ENCODE measurements around the gene SLCO2B1.
"Not testable (repeated sequence)": the region's sequence is repeated elsewhere in the genome, so short reads cannot be mapped to it uniquely, and the experiment has no call there.

SLCO2B1 gene, protein sequence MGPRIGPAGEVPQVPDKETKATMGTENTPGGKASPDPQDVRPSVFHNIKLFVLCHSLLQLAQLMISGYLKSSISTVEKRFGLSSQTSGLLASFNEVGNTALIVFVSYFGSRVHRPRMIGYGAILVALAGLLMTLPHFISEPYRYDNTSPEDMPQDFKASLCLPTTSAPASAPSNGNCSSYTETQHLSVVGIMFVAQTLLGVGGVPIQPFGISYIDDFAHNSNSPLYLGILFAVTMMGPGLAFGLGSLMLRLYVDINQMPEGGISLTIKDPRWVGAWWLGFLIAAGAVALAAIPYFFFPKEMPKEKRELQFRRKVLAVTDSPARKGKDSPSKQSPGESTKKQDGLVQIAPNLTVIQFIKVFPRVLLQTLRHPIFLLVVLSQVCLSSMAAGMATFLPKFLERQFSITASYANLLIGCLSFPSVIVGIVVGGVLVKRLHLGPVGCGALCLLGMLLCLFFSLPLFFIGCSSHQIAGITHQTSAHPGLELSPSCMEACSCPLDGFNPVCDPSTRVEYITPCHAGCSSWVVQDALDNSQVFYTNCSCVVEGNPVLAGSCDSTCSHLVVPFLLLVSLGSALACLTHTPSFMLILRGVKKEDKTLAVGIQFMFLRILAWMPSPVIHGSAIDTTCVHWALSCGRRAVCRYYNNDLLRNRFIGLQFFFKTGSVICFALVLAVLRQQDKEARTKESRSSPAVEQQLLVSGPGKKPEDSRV

DNA sequence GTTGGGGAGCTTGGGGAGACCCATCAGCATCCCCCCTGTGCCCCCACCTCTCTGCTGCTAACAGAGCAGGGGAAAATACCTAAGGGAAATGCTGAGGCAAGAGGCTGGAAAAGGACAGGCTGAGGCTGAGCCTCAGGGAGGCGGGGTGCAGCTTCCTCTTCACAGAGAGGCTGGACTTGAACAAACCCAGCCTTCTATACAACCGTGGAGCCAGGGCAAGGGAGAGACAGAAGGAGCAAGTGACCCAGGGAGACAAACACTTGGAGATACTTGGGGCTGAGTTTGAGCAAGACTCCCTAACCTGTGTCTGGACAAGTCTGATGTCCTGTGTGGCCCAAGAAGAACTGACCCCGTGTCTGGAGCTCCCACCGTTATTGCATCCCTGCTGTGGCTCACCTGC lies at the start of gene SLCO2B1:
Gene SLCO2B1 (plus strand): TSS at position 229 of the 400 bp plus-strand sequence. CDS start 275 bp downstream, outside the sequence.
- no peak for DNase-seq (ENCODE audit: low read depth)

DNA sequence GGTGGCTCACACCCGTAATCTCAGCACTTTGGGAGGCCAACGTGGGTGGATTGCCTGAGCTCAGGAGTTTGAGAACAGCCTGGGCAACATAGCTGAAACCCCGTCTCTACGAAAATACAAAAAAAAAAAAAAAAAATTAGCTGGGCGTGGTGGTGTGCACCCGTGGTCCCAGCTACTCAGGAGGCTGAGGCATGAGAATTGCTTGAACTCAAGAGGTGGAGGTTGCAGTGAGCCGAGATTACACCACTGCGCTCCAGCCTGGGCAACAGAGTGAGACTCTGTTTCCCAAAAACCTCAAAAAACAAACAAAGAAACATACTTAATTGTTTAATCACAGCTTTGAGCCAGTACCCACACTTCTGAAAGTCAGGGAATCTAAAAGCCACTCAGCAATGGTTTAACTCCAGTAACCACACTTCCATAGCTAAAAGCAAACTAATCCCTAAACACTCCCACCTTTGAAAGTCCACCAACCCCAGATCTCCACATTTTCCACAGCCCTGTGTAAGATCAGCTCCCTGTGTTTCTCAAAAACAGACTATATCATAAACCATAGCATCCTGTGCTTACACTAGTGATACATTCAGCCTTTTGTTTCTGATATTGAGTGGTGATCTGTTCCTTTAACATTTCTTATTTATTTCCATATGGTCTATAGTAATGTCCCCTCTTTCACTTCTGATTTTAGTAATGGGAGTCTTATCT lies 49.3 kb upstream of the SLCO2B1 start:
- DNase-seq (ENCODE audit: low read depth): no peak

DNA sequence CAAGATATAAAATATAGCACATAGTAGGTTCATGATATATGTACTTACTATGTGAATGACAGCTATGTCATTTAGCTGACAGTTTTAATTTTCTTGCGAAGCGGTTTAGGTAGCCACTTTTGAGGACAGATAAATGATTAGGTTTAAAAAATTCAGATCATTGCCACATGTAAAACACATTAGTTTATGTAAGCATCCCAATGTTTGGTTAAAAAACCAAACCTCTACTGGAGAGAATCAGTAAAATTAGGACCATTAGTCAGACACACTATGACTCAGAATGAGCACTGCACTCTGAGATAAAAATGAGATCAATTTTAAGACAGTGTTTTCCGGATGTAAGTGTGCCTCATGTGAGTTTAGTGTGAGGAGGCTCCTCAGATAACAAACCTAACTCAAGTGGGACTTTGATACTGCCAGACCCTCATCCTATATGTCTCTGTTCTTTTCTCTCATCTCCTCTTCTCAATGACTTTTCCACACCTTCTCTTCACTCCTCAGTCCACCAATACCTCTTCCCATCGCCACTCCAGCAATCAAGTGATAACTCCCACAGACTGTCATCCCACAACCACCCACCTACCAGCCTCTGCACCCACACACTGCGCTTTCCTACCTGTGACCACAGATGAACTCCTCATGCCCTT lies 47.4 kb upstream of the SLCO2B1 start:
- DNase-seq (ENCODE audit: low read depth): no peak

DNA sequence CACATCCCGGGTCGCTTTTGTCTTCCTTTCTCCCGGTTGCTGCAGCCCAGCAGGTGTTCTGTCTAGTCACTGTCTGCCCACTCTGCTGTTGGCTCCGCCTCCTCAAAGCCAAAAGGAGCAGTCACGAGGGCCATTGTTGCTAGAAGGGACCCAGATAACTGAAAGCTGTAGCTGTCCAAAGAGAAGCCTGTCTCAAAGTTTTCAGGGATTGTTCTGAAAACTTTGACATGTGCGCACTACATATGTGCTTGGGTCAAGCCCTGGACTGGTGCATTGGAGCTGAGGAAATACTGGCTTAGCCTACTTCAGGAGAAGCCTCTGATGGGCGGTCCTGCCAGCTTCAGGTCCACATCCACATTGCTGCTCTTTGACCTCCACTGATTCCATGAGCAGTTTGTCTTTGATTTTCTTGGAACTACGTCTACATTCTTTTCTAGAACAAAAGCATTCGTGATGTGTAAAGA lies 45.4 kb upstream of the SLCO2B1 start:
- no peak for DNase-seq (ENCODE audit: low read depth)

DNA sequence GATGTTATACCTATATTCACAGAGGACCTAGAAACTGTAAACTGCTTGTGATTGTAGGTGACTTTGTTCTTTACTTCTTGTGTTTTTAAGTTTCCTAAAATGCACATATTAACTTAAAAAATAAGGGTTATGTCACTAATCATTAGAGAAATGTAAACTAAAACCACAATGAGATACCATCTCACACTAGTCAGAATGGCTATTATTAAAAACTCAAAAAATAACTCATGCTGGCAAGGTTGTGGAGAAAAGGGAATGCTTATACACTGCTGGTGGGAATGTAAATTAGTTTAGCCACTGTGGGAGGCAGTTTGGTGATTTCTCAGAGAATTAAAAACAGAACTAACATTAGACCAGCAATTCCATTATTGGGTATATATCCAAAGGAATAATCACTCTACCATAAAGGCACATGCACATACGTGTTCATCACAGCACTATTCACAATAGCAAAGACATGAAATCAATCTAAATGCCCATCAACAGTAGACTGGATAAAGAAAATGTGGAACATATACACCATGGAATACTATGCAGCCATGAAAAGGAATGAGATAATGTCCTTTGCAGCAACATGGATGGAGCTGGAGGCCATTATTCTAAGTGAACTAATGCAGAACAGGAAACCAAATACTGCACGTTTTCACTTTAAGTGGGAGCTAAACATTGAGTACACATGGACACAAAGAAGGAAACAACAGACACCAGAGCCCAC lies 44.8 kb upstream of the SLCO2B1 start:
- not testable (repeated sequence) for DNase-seq (ENCODE audit: low read depth)

DNA sequence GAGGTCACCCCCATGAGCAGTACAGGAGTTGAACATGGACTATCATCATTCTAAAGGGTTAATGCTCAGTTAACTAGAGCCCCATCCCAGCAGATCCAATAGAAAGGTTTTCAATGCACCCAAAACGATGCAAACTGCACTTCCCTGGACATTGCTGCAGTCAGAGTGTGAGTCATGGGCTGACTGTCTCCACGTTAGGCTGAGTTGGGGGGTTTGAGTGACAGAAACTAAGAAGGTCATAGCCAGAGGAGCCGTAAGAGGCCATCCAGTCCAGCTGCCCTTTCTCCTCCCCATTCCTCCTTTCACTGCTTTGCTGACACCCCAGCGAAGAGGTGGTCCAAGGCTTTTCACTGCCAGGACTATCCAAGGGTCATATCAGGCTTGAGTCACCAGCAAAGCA lies 43.7 kb upstream of the SLCO2B1 start:
- DNase-seq (ENCODE audit: low read depth): no peak

DNA sequence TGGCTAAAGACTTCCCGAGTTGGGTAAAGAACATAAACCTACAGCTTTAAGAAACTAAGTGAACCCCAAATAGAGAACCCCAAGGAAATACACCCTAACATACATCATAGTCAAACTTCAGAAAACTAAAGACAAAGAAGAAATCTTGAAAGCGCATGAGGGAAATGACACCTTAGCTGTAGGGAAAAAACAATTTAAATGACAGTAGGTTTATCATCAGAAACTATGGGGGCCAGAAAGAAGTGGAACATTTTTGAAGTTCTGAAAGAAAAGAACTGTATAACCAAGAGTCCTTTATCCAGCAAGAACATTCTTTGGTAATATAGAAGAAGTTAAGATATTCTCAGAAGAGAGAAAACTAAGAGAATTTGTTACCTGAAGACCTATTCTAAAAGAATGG lies 38.7 kb upstream of the SLCO2B1 start:
- no peak for DNase-seq (ENCODE audit: low read depth)

DNA sequence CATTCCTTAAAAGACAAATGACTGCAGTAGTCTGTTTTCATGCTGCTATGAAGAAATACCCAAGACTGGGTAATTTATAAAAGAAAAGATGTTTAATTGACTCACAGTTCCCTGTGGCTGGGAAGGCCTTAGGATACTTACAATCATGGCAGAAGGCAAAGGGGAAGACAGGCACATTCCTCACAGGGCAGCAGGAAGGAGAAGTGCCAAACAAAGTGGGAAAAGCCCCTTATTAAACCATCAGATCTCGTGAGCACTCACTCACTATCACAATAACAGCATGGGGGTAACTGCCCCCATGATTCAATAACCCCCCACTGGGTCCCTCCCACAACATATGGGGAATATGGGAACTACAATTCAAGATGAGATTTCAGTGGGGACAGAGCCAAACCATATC lies 37.9 kb upstream of the SLCO2B1 start:
- no peak for DNase-seq (ENCODE audit: low read depth)

DNA sequence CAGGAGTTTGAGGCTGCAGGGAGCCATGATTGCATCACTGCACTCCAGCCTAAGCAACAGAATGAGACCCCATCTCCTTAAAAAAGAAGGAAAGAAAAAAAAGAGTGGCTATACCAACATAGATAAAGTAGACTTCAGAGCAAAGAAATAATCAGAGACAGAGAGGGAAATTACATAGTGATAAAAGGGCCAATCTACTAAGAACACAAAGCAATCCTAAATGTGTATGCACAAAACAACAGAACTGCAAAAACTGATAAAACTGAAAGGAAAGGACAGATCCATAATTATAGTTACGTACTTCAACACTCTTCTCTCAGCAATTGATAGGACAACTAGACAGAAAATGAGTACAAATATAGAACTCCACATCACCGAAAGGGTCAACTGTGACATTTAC lies 36.4 kb upstream of the SLCO2B1 start:
- no peak for DNase-seq (ENCODE audit: low read depth)

DNA sequence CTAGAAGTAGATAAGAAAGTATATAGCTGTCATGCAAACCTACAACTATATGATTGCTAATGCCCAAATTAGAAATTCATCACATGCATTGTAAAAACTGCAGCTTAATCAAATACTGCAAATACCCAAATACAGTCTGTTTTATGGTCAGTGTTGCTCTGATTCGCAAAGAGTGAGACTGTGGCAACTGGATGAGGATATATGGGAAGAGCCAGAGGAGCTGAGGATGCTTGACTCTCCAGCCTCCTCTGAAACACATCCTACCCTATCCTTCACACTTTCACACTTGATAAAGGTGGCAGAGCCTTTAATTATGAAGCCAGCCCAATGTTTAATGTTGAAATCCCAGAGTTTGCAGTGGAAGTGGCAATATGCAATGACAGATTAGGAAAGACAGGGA lies 32.3 kb upstream of the SLCO2B1 start:
- DNase-seq (ENCODE audit: low read depth): no peak

DNA sequence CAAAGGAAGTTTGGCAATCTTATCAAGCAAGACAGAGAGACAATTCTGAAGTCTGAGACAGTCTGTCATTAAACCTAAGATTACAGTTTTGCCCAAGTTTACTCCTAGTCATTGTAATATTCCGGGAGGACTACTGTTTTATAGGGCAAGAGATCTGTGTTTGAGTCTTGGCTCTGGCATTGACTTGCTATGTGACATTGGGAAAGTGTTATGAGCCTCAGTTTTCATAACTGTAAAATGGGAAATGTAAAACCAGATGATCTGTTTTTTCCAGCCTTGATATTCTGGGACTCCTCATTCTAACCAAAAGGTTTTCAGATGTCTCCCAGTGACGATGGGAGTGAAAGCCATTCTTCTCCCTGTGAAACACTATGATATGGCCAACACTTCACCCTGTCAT lies 24.3 kb upstream of the SLCO2B1 start:
- DNase-seq (ENCODE audit: low read depth): no peak

DNA sequence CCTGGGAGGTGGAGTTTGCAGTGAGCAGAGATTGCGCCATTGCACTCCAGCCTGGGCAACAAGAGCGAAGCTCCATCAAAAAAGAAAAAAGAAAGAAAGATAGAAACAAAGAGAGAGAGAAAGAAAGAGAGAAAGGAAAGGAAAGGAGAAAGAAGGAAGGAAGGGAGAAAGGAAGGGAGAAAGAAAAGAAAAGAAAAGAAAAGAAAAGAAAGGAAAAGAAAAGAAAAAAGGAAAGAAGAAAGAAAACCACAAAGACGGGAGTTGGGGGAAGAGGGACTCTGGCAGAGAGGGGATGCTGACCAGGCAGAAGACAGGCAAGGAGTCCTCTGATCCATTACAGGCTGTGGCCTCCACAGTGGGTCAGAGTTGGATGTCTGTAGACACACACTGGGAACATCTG lies 18.8 kb upstream of the SLCO2B1 start:
- no peak for DNase-seq (ENCODE audit: low read depth)

DNA sequence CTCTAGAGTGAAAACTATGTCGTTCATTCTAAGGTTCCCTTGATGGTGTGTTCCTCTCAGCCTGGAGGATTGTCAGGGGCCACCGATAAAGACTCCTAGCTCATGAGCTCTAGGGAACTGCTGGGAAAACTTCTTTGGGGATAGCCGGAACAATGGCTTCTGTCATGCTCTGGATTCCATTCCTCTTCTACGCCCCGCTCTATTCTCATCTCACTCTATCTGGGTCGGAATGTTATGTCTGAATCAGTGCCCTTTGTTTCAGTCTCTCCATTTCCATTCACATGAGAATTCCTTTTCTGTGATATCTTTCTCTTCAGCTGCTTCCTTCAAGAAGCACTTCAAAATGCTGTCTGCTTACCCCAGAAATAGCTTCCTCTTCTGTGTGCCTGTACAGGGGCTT lies 16.9 kb upstream of the SLCO2B1 start:
- no peak for DNase-seq (ENCODE audit: low read depth)

DNA sequence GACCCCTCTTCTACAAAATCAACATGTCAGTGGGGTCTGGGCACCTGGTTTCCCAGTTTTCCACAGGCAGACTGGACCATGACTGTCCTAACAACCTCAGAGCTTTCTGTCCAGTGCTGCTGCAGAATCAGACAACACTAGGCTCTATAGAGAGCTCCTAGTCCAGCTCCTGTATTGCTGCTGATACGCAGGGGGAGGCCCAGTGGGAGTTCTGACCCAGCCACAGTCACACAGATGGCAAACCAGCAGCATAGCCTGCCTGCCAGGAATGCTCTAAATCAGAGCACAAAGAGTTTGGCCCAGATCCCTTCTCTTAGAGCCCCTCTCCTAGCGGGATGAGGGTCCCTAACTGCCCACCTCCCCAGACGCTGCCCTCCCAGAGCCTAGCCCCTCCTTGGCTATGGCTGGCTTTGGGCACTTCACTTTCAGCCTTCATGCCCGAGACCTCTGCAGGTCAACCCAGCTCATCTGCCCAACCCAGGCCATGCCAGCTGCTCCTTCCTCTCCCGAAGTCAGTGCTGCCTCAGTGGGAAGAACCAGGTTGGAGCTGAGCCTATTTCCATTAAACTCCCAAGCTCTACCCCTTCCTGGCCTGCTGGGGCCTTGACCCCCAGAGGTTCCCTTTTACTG lies 15.8 kb upstream of the SLCO2B1 start:
- no peak for DNase-seq (ENCODE audit: low read depth)

DNA sequence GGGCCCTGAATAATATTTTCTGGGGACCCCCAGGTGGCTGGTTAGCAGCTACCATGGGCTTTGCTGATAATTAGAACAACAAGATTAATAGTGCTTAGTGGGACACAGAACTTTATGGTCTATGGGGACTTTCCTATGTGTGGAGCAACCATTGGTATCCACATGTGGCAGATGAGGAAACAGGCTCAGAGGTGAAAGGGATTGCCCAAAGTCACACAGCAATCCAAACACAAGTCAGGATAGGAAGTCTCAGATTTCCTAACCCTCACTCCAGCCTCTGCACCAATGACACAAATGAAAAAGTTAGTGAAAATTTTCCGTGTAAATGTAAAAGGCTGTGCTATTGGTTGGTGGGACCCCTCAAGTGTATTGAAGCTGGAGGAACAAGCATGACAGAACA lies 15.3 kb upstream of the SLCO2B1 start:
- no peak for DNase-seq (ENCODE audit: low read depth)

DNA sequence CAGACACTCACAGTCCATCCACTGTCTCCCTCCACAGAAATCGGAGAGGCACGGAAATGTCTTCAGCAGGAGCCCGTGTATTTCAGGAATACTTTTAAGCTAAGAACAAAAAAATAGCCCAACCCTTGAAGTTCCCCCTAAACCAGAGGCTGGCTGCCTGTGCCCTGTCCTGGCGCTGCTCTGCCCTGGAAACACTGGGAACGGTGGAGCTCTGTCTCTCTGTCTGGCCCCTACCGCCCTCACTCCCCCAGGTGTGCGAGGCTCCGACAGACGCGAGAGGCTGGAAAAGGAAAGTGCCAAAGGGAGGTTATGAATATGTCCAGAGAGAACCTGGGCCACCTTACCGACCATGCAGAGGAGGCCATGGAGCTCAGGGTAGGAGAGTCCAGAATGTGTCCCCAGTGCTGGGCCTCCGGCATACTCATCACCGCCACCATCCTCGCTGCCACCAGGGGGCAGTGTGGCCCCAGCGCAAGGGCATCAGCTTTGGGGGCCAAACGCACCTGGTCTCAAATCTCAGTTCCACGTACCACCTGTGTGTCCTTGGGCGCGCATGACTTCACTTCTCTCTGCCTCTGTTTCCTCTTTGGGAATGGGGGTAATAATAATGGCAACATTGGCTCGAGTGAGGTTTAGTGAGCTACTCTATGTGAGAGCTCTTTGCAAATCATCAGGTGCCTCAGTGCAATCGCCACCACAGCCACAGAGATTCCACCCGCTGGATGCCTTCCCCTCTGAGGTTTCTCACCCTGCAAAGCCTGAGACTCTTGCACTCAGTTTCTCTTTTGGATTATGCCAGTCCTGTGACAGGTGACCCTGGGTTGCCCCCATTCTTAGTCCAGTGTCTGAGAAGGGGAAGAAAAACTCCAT lies 10.4 kb upstream of the SLCO2B1 start:
- no peak for DNase-seq (ENCODE audit: low read depth)

DNA sequence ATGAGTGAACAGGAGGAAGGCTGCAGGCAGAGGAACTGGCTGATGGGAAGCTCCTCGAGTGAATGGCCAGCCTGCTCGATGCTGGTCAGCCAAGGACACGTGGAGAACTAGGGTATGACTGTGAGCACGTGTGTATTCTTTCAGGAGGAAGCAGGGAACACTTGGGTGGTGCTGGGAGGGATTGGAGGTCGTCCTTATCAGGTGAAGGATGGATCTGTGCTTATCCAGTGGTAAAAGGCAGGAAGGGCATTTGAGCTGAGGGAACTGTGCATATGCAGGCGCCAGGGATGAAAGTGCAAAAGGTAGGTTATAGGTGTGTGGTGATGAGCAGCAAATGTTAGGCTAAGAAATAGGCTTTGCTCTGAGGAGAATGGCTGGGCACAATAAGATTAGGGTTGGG lies 9.7 kb upstream of the SLCO2B1 start:
- no peak for DNase-seq (ENCODE audit: low read depth)

DNA sequence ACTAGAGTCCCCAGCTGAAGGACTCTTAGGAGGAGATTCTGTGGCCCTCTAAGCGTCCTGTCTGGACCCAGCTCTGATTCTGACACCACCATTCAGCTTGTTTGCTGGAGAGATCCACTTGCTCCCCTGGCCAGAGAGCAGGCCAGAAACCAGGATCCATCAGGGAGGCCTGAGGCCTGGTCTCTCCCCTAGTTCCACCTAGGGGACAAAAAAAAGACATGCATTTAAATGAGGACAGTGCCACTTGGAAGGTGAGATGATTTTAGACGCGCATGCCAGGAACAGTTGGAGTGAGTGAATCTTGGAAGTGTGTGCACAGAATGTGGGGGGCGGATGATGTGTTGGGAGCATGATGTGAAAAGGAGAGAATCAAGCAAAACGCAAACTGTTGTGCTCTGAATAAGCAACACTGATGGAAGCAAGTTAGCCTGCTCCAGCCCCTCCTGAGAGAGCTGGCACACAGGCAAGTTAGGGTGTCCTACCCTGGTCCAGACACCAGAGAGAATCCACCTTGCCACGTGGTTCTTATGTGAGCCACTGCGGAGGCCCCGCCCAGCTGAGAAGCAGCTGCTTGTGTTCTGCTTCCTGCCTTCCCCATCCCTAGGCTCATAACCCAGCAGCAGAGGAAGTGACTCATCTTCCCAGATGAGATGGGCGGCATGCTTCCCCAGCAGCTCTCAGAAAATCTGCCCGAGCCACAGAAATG lies 8.0 kb upstream of the SLCO2B1 start:
- peak; percentile 85 for DNase-seq (ENCODE audit: low read depth)

DNA sequence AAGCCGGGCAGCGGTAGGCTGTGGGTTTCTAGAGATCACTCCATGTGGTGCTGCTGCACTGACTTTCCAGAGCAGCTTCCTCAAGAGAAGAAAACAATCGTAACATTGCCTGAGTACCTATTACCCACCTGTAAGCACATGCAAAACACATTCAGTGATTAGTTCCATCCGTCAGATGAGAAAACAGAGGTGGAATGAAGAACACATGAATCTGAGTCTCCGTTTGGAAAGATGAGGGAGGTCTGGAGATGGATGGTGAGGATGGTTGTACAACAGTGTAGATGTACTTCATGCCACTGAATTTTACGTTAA lies 7.5 kb upstream of the SLCO2B1 start:
- DNase-seq (ENCODE audit: low read depth): no peak

DNA sequence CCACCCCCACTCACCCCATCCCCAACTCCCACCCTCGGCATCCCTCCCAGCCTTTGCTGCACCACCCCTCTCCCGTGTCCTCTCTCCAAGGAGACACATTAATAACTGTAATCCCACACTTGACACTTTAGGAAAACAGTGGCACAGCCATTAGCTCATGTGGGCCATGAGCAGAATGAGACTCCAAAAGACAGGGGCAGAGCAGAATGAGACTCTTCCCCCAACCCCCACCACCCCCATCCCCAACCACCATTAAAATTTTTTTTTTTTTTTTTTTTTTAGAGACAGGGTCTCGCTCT lies 6.2 kb upstream of the SLCO2B1 start:
- no peak for DNase-seq (ENCODE audit: low read depth)

Measured in fibroblast of the conjunctiva (primary cell).